SK-N-MC (cell line): ENCODE data around the gene AGO1.

Source experiments
- EZH2 ChIP-seq: fragments of 200-600 bp; sonication (generic); IDR thresholded peaks from one replicate; pipeline ENCODE4 v1.6.1; 2017; ENCODE audit warnings: antibody characterized with exemption
- POLR2AphosphoS5 ChIP-seq: IDR thresholded peaks from 2 replicates; pipeline ENCODE4 v1.6.1; 2012; ENCODE audit warnings: mild to moderate bottlenecking, low read depth, low read length, borderline replicate concordance

DNA sequence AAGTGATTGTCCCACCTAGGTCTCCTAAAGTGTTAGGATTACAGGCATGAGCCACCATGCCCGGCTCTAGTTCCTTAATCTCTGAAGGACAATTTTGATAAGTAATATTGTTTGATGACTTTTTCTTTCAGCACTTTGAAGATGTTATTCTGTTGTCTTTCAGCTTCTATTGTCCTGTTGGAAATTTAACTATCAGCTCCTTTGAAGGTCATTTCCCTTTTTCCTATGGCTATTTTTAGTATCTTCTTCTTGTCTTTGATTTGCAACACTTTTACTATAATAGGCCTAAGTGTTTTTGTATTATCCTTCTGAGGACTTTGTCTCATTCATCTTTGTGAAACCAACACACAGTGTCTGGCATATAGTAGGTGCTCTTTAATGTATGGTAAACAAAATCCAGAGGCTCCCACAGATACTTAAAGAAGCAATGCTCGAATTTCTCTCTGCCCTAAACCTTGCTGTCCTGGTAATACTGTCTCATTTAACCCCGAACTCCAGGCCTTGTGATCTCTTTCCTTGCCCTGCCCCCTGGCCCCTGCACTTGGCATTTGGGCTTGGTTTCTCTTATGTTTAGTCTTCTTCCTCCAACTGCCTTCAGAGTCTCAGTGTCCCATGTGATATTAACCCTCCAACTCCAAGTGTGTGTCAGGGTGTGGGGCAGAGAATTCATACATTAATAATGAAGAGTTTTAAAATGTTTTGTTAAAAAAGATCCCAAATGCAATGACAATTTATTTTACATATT, 19.0 kb upstream of the AGO1 start:
- TF ChIP-seq EZH2 (no peak), POLR2AphosphoS5 (no peak)
